Left forelimb (tissue), 1 donor: ENCODE results near the gene SMAD4.

Experiments used
- DNase-seq: peaks from one replicate; pipeline ENCODE4 v3.0.0-alpha.2; 2018; ENCODE audit warnings: low spot score

The SMAD4 gene

GRCh38 chr18:51021226-51021965 lies 8.6 kb upstream of the SMAD4 start:
- DNase-seq: no peak

GRCh38 chr18:51025512-51025911 lies 4.5 kb upstream of the SMAD4 start:
- no peak for DNase-seq

GRCh38 chr18:51028201-51028805 lies 1.7 kb upstream of the SMAD4 start:
- DNase-seq: no peak

GRCh38 chr18:51029378-51029693 lies 677 bp upstream of the SMAD4 start:
- DNase-seq: no peak

GRCh38 chr18:51030537-51031258 lies 685 bp downstream of the SMAD4 start:
- peak; percentile 81 for DNase-seq

- DNase-seq: no peak
Observed at GRCh38 chr18:51032193-51032592, 2.2 kb downstream of the SMAD4 start.

GRCh38 chr18:51037230-51037629 lies 7.2 kb downstream of the SMAD4 start:
- DNase-seq: no peak

- DNase-seq: no peak
Observed at GRCh38 chr18:51038110-51038509, 8.1 kb downstream of the SMAD4 start.

GRCh38 chr18:51039138-51040112 lies 9.4 kb downstream of the SMAD4 start:
- no peak for DNase-seq

GRCh38 chr18:51041677-51042352 lies 11.8 kb downstream of the SMAD4 start:
- DNase-seq: no peak

GRCh38 chr18:51044928-51045585 lies 15.0 kb downstream of the SMAD4 start:
- no peak for DNase-seq

GRCh38 chr18:51048190-51048589 lies 18.2 kb downstream of the SMAD4 start:
- no peak for DNase-seq

- no peak for DNase-seq
Observed at GRCh38 chr18:51049137-51049536, 19.1 kb downstream of the SMAD4 start.

- DNase-seq: no peak
Observed at GRCh38 chr18:51051105-51051712, 21.2 kb downstream of the SMAD4 start.

GRCh38 chr18:51053814-51054213 lies 23.8 kb downstream of the SMAD4 start:
- no peak for DNase-seq

GRCh38 chr18:51054764-51055163 lies 24.8 kb downstream of the SMAD4 start:
- no peak for DNase-seq

- no peak for DNase-seq
Observed at GRCh38 chr18:51059969-51060368, 30.0 kb downstream of the SMAD4 start.

GRCh38 chr18:51064256-51064655 lies 34.2 kb downstream of the SMAD4 start:
- no peak for DNase-seq

- DNase-seq: no peak
Observed at GRCh38 chr18:51066273-51066672, 36.3 kb downstream of the SMAD4 start.

GRCh38 chr18:51068105-51068504 lies 38.1 kb downstream of the SMAD4 start:
- DNase-seq: no peak

GRCh38 chr18:51069885-51070284 lies 39.9 kb downstream of the SMAD4 start:
- no peak for DNase-seq
